Brain pericyte (primary cell): ENCODE measurements around the gene MNX1.

Experiments used
- DNase-seq: peaks from one replicate; pipeline ENCODE4 v3.0.0-alpha.2; 2012; ENCODE audit warnings: low read depth, low spot score

MNX1 gene

DNA sequence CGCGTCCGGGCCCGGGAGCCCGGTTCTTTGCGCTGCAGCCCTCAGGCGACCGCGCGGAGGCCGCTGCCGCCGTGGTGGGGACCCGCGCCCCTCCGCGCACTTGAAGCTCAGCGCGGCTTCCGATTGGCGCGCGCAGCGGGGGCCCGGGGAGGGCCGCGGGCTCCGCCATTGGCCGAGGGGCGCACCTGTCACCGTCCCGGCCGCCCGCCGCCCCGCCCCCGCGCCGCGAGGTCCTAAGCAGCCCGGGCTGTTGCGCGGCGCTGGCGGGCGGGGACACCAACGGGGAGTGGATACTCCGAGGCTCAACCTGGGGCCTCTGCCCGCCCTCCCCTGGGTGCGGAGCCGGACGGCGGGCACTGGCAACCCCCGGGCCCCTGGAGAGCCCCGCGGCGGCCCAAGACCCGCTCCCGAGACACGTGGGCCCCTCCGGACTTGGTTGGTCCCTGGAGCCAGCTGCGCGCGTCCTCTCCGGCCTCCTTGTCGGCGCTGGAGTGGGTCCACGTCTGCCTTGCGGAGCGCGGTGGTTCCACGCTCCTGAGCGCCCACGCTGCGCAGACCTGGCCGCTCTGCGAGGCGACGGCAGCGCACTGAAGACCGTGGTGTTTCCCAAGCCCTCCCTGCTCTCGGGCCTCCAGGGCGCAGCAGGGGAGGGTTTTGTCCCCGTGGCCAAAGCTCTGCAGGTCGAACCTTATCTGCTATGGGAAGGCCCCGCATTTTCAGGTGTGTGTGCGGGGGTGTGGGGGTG, at the start of gene MNX1:
TSS of gene MNX1 (minus strand) at position 76 of the 745 bp plus-strand sequence. CDS start 313 bp downstream, outside the sequence.
- no peak for DNase-seq

GRCh38 chr7:157059534-157059933, 49.1 kb upstream of the MNX1 start:
- no peak for DNase-seq

- DNase-seq: no peak
These were observed 48.2 kb upstream of the MNX1 start for GRCh38 chr7:157058701-157059100.

GRCh38 chr7:157058068-157058467, 47.6 kb upstream of the MNX1 start:
- DNase-seq: no peak

DNA sequence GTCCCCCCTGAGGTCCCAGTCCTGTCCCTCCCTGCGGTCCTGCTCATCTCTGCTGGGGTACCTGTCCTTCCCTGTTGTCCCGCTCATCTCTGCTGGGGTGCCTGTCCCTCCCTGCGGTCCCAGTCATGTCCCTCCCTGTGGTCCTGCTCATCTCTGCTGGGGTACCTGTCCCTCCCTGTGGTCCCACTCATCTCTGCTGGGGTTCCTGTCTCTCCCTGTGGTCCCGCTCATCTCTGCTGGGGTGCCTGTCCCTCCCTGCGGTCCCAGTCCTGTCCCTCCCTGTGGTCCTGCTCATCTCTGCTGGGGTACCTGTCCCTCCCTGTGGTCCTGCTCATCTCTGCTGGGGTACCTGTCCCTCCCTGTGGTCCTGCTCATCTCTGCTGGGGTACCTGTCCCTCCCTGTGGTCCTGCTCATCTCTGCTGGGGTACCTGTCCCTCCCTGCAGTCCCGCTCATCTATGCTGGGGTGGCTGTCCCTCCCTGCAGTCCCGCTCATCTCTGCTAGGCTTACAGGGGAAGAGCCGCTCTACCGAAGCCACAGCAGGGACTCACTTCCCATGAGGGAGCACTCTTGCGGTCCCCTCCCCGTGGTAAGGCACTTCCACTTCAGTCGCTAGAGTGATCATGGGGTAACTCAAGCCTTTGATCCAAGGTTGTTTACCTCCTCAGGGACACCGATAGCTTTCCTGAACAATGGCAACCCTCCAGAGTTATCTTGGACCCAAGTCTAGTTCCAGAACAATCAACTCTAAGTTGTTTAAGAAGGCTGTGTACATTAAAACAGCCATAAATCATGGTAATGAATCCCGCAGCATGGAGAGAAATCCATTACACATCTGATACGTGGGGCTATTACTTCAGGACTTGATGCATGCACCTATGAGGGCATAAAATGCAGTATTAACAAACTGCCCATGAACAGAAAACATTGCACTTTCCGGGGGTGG, 46.8 kb upstream of the MNX1 start:
- no peak for DNase-seq

GRCh38 chr7:157056246-157056645, 45.8 kb upstream of the MNX1 start:
- DNase-seq: no peak

DNA sequence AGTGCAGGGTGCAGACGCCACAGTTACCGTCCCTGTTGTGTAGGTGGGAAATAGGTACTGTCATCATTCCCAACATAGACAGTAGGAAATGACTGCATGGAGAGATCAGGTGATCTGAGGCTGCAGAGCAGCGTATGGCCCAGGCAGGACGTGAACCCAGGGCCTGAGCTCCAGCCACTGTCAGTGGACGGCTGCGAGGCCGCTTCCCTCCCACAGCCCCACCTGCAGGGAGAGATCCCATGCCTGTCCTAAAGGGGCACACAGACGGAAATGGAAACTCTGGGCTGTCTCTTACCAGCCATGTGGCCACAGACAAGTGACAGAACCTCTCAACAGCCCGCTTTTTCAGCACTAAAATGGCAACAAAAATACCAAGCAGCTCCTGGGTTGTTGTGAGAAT, 44.5 kb upstream of the MNX1 start:
- DNase-seq: no peak

DNA sequence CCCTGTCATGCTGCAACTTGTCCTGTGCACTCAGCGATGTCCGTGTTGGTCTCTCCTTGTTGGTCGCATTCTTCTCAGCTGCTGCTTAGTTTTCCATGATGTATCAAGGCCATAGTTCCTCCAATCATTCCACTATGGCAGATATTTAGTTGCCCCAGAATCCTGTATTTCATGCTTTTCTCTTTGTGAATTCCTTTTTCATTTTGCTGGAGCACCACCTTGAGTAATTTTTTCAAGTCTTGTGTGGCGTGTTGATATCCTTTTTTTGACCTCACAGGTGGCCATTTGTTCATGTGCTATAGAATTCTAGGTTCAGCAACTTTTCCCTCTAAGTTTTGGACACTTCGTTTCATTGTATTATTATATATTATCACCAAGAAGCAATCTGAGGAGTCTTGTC, 42.7 kb upstream of the MNX1 start:
- no peak for DNase-seq

DNA sequence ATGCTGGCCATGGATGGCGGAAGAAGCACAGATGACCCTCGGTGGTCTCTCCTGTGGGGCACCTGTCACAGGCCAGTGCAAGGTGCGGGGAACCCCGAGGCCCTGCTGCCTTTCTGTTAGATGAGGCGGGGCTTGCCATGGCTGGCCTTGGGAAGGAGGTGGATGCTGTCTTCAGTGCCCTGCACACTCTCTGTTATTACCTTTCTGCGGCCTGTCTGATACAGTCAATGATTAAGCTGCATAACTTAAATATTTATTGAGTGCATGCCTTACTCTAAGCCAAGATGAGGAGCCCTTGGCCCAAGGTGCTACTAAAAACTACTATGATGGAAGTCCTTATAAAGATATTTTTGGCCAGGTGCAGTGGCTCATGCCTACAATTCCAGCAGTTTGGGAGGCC, 36.7 kb upstream of the MNX1 start:
- DNase-seq: no peak

DNA sequence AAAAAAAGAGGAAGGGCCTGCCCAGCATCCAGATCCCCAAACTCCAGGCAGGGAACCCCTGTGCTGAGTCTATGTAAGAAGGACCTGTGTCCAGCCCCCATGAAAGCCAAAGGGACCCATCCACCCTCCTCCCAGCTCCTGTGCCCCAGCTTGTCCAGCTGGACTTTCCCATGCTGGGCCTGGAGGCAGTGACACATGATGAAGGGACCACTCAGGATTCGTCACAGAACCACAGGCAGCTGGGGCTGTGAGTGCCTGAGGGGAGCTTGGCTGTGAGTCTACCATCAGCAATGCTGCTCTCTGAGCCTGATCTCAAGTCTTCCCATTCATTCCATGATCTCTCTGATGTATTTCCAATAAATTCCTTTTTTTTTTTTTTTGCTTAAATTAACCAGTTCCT, 36.2 kb upstream of the MNX1 start:
- DNase-seq: no peak

DNA sequence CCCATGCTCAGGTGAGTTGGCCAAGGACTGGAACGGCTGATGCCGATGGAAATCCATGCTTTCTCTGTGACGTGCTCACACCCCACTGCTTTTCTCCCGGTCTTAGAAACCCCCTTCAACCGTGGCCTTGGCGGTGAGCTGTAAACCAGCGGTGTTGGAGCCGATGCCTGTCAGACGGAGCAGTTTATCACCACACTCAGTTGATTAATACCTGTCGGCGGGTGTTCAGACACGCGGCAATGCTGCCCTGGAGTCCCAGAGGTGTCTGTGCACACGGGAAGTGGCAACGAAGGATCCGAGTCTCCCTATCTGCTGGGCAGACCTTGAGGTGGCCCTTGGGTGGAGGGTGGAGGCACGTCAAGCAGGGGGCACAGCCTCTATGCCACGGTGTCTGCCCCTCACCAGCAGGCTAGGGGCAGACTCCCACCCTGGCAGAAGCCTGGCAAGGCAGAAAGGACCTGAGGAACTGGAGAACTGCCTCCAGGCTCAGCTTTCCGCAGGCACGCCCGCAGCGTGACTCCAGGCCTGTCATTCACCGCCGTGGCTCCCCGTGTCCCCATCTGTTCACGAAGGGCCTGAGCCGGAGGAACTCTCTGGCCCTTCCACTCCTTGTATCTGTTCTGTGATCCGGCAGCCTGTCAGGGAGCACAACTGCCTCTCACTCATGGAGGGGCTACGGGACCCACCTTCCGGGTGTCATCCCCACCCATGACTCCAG, 34.6 kb upstream of the MNX1 start:
- no peak for DNase-seq

GRCh38 chr7:157044147-157044687, 33.8 kb upstream of the MNX1 start:
- no peak for DNase-seq

DNA sequence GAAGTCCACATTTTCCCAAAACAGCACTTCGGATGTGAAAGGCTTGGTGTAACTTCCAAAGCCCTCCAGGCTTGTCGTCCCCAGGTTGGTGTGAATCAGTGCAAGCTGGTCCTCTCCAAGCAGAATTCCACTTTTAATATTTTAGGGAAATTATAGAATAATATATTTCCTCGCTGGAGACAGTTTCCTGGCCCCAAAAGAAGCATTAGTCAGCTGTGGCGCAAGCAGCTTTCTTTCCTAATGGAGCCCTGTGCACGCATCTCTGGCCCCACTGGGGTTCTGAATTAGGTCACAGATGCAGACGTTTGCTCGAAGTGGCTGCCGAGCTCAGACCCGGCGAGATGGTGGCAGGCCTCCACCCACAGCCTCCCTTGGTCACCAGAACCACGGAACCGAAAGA, 33.3 kb upstream of the MNX1 start:
- no peak for DNase-seq

DNA sequence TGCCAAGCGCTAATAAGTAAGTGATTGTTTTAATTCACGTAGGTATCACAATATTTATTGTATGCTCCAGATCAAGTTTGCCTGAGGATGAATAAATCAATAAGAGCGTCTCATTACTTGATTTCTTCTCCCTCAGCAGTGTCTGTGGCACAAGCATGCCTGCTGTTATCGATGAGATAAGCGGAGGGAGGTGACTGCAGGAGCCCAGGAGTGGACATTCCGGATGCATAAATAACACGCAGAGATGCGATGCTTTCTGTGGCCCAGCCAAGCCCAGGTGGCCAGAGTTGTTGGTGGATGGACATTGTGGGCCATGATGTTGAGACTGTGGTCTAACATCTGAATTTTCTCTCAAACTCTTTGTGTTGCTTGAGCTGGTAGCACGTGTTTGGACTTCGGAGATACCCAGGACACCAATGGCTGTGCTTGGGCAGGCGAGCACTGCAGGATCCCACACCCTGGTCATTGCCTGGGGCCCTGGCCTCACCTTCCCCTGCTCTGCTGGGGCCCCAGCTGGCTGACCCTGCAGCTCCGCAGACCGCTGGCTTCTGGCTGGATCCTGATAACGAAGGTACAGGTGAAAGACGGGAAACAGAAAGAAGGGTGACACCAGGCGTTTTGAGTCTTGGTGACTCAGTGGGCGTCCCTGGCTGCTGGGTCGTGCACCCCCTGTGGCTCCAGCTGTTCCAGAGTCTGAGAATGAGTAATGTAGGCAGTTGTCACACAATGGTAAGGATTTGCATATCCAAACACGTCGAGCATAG, 31.2 kb upstream of the MNX1 start:
- DNase-seq: no peak

DNA sequence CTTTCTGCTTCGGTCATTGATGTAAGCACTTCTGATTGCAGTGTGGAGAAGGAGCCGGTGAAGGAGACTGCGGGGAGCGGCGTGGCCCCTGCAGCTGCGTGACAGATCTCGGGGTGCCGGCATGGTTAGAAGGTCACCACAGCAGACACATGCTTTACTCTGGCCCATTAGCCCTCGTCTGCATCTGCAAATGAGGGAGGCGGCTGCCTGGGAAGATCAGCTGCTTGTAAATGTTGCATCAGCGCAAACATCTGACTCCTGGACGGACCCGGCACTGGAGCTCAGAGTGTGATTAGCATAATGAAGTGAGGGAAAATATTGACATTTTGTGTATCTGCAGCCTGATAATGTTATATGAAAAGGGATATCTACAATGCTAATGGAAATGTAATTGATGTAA, 30.5 kb upstream of the MNX1 start:
- DNase-seq: no peak

DNA sequence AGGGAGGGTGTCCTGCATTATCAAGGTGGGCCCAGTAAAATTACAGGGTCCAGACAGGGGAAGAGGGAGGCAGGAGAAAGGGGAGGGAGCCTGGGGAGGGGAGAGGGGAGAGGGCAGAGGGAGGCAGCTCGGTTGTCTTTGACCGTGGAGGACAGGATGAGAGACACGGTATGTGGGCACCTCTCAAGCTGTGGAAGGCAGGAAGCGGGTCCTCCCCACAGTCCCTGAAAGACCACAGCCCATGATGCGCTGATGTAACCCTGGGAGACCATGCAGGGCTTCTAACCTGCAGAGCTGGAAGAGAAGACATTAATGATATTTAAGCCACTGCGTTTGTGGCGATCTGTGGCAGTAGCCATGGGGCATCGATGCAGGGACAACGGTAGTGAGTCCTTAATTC, 27.2 kb upstream of the MNX1 start:
- DNase-seq: no peak

DNA sequence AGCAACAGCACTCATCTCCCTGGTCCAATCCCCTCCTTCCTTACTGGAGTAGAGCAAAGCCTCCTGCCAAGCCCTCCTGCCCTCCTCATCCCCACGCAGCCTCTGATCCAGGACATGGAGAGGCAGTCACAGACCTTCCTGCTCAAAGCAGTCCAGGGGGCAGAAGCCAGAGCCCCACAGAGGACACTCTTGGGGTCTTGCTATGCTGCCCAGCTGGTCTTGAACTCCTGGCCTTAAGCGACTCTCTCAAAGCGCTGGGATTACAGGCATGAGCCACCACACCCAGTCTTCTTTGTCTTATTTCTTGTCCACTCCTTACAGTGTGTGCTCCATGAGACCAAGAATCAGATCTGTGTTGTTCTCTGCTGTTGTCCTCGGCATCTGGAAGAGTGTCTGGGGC, 26.6 kb upstream of the MNX1 start:
- DNase-seq: no peak

DNA sequence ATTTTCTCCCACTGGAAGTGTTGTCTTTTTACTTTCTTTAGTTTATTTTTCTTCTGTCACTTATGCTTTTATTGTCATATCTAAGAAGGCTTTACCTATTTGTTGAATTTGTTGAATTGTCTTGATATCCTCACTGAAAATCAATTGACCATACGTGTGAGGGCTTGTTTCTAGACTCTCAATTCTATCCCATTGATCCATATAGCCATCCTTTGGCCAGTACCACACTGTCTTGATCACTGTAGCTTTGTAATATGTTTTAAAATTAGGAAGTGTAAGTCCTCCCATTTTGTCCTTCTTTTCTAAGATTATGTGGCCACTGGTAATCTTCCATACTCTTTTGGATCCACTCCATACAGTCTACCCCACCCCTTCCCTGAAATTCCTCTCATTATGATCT, 25.5 kb upstream of the MNX1 start:
- no peak for DNase-seq

GRCh38 chr7:157035302-157035701, 24.8 kb upstream of the MNX1 start:
- DNase-seq: no peak

DNA sequence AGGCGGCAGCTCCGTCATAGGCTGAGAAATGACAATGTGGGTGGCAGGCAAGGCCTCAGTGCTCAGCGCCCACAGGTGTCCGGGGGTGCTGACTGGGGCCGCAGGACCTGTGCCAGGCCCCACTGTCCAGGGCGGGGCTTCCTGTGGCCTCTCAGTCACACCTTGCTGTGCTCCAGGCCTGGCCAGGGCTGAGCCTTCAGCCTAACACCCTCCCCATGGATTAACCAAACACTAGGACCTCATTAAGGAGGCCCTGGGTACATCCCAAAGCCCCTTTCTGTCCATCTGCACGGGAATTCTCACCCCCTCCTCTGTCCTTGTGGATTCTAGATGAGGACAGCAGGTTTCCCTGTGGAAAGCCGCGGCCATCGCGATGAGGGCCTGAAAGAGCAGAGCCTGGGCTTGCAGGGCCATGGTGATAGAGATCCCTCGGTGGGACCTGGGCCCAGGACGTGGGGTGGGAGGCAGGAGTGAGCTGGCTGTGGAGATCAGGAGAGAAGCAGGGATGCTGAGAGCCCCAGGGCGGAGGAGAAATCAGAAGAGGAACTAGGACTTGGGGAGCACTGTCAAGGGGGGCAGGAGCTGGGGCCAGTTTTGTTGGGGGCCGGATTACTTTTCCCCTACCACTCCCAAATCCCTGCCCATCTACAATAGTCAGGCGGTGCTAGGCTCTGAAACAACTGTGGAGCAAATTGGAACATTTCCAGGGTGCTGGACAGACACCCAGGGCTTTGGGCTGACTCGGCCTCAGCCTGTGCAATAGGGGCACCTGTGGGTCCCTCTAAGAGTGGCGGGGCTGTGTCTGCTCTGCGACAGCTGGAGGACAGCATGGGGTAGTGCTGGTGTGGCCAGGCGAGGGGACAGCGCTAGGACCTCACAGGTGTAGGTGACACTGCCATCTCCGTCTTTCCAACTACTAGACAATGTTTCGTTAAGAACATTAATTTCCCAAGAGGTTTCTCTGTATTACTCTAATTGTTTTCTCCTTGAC, 23.3 kb upstream of the MNX1 start:
- no peak for DNase-seq
